Measurements from ENCODE around the gene MGMT.

DNA sequence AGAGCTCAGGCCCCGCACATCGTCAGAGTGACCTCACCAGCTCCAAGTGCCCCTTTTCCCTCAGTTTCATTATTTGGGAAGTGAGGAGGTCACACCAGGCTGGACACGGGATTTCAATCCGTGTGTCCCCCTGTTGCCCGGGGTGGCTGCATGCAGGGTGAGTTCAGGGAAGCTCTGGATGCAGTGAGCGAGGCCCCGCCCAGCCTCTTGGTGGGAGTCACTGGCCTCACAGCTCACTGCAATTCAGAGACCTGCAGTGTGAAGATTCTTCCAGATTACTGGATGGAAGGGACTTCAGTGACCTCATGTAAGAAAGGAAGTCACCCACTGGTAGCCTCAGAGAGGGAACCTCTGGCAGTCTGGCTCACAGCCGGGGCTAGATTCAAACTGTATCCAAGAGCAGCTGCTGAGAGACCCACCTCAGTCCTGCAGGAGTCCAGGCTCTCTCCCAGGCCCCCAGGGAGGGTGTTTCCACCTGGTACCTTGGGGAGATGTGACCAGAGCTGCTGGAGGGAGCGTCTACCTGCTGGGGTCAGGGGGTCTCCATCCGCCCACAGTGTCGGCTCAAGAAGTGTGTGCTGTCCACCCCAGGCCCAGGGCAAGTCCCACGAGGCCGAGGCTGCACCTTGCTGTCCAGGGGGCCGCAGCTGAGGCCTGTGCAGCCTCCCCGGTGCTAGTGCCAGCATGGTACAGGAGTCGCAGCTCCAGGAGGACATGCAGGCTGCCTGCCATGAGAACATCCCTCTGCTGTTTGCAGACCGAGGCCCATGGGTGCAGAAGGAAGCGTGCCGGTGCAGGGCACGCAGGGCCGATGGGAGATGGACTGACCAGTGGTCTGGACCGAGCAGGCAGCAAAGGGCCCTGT lies 54.4 kb downstream of the MGMT start:
- TF ChIP-seq CTCF (conservative IDR thresholded peaks at IDR 0.05) (no peak), EZH2 (IDR thresholded peaks at IDR 0.05; ENCODE audit: low read depth) (no peak)

Measured in PC-9 (cell line).